Stimulated activated CD8-positive, alpha-beta memory T cell treated with anti-CD3 and anti-CD28 coated beads, Interleukin-2, amount 100 ng/mL, for 1 hour (primary cell): Measurements from ENCODE around the gene ZC3H11A.
"Not testable (repeated sequence)": the region's sequence is repeated elsewhere in the genome, so short reads cannot be mapped to it uniquely, and the experiment has no call there.

Experiments
- DNase-seq, 2 donors: peaks; one replicate each; pipeline ENCODE4 v3.0.0-alpha.2; 2020; ENCODE audit warnings: low read depth in 2 of 2

ZC3H11A gene

GRCh38 chr1:203781962-203782361, 13.5 kb upstream of the ZC3H11A start:
- no peak for DNase-seq

- no peak for DNase-seq
Measured at GRCh38 chr1:203789966-203790365, 5.5 kb upstream of the ZC3H11A start.

DNA sequence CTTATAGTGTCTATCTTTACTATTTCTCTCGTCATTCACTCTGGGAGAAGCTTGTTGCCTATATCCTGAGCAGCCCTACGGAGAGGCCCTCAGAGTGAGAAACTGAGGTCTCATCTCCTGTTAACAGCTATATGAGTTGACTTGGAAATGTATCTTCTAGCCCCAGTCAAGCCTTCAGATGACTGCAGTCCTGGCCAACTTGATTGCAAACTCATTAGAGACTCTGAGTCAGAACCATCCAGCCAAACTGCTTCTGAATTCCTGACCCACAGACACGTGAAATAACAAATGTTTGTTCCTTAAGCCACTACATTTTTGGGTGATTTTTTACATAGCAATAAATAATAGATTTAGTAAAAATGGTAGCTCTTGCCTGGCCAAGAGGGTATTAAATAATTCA, 3.9 kb upstream of the ZC3H11A start:
- DNase-seq, result no peak

DNA sequence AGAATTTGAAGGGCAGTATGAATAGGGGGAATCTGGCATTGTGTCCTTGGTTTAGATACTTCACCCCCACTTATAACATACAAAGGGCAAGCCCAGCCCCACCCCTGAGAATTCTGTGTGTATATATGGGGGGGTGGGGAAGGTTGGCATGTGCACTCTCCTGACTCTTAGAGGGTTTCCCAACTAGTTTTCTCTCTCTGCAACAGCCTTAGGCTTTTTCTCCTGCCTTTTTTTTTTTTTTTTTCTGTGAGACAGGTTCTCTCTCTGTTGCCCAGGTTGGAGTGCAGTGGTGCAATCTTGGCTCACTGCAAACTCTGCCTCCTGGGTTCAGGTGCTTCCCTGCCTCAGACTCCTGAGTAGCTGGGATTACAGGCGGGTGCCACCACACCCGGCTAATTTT, 2.9 kb upstream of the ZC3H11A start:
- no peak for DNase-seq

- not testable (repeated sequence) for DNase-seq
Measured at GRCh38 chr1:203793561-203793960, 1.9 kb upstream of the ZC3H11A start.

DNA sequence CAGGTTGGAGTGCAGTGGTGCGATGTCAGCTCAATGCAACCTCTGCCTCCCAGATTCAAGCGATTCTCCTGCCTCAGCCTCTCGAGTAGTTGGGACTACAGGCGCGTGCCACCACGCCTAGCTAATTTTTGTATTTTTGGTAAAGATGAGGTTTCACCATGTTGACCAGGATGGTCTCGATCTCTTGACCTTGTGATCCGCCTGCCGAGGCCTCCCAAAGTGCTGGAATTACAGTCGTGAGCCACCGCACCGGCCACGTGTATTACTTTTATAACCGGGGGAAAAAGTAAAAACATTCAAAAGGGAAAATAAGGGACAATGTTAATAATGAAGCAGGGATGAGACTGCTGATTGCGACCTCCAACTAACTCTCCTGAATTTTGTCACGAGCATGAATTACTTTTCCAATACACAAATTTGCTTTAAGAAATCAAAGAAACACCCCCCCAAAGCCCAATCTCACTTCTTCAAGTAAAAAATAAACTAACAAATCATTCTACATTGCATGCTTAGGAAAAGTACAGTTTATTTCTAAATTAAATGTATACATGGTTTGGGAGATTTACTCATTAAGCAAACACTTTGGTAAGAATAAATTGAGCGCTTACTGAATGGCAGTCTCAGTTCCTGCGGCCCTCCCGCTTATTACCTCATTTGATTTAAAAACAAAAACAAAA, 521 bp upstream of the ZC3H11A start:
- no peak for DNase-seq

DNA sequence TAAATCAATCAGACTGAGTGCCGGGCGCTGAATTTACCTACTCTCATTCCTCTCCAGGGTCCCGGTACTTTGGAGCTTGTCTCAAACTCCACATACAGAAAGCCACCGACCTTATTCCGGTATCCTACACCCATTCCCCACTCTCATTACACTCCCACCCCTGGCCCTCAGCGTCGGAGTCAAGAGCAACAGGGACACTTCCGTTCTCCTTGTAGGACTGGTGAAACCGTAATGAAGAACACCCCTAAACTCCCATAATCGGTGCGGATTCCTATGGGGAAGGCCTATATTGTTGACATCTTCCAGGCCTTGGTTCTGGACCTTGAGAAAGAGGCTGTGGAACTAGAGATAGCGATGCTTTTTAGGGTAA, 798 bp downstream of the ZC3H11A start:
- no peak for DNase-seq

DNA sequence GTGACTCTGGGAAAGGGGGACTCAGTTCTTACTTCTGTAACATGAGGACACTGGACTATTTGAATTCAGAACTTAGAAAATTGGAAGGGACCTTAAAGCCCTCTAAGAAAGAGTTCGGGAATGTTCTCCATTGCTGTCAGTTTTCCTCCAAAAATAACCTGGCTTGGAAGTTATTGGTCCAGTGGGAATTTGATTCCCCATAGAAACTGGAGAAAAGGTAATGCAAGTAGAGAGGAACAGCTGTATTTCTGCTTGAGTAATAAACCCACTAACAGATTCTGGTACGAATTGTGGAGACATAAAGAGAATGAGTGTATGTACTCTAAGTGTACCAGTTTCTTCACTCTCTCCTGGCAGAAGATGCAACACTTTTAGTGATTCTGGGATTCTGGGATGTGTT, 1.8 kb downstream of the ZC3H11A start:
- DNase-seq, result no peak

DNA sequence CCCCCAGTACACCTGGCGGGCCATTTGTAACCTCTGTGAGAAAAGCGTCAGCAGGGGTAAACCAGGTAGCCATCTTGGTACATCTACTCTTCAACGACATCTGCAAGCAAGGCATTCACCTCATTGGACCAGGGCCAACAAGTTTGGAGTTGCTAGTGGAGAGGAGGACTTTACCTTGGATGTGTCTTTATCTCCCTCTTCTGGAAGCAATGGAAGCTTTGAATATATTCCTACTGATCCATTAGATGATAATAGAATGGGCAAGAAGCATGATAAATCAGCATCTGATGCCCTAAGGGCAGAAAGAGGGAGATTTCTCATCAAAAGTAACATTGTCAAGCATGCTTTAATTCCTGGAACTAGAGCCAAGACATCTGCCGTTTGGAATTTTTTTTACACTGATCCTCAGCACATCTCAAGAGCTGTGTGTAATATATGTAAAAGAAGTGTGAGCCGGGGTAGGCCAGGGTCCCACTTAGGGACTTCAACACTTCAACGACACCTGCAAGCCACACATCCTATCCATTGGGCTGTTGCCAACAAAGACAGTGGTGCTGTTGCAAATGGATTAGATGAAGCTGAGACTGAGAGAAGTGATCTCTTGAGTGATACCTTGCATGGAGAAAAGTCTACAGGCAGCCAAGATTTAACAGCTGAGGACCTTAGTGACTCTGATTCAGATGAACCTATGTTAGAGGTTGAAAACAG, 2.7 kb downstream of the ZC3H11A start:
- DNase-seq, result no peak

- no peak for DNase-seq
Measured at GRCh38 chr1:203799157-203799556, 3.7 kb downstream of the ZC3H11A start.

GRCh38 chr1:203799971-203800370, 4.5 kb downstream of the ZC3H11A start:
- no peak for DNase-seq

DNA sequence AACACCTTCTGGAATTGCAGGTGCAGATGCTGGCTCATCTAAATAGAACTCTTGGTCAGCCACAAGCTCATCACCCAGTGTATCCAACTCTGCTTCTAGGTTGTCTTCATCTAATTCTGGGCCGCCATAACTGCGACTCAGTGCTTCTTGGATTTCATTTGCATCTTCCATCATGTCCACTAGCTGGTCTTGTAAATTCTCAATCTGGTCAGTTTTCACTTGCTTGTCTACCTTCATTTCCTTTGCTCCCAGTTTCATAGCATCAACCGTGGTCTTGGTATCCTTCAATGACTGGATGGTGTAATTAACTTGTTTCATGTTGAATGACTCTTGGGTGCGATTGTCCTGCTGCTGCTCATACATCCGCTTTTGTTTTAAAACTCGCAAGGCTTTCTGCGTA, 10.3 kb downstream of the ZC3H11A start:
- DNase-seq, result no peak

DNA sequence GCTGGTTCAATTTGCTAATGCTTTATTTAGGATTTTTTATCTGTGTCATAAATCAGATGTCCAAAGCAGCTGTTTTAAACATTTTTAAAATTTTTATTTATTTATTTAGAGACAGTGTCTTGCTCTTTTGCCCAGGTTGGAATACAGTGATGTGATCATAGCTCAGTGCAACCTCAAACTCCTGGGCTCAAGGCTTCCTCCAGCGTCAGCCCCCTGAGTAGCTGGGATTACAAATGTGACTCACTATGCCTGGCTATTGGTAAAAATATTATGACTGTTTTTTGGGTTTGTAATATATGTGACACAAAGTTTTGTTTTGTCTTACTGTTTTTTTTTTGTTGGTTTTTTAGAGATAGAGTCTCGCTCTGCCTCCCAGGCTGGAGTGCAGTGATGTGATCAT, 11.8 kb downstream of the ZC3H11A start:
- DNase-seq, result no peak

- no peak for DNase-seq
Measured at GRCh38 chr1:203813581-203814341, 18.3 kb downstream of the ZC3H11A start.

GRCh38 chr1:203818399-203818798, 23.0 kb downstream of the ZC3H11A start:
- no peak for DNase-seq

GRCh38 chr1:203823306-203823705, 27.9 kb downstream of the ZC3H11A start:
- DNase-seq, result no peak

DNA sequence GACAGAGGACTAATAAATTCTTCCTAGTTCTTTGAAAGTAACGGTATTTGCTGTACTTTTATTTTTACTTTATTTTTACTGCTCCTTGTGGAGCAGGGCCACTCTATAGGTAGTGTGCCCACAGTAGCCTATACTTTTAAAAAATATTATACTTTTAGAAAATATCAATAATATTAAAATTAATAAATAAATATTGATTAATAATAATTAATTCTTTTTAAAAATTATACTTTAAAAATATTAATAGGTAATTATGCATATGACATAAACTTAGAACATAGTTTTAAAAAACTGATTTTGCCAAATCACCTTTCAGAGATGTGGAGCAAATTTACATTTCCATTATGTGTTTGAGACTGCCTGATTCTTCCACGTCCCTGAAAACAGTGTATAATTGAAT, 30.8 kb downstream of the ZC3H11A start:
- DNase-seq, result no peak

GRCh38 chr1:203828002-203828401, 32.6 kb downstream of the ZC3H11A start:
- no peak for DNase-seq

- DNase-seq, result no peak
Measured at GRCh38 chr1:203828503-203828902, 33.1 kb downstream of the ZC3H11A start.

- DNase-seq, result not testable (repeated sequence)
Measured at GRCh38 chr1:203829247-203829646, 33.8 kb downstream of the ZC3H11A start.

- DNase-seq, result no peak
Measured at GRCh38 chr1:203835476-203835875, 40.1 kb downstream of the ZC3H11A start.

GRCh38 chr1:203839081-203839480, 43.7 kb downstream of the ZC3H11A start:
- no peak for DNase-seq
